Muscle layer of colon (tissue), 2 donors: ENCODE measurements around the gene PPP2R2C.

ENCODE experiments used
- H3K27ac ChIP-seq: one replicate; pipeline ENCODE4 v1.7.0; 2013; ENCODE audit warnings: low read depth, mild to moderate bottlenecking, low read length, moderate library complexity
- H3K27me3 ChIP-seq, 2 donors: one replicate each; pipeline ENCODE4 v1.7.0; 2013; ENCODE audit warnings: low read length in 2 of 2, mild to moderate bottlenecking in 2 of 2; ENCODE audit not compliant: insufficient read depth in 2 of 2, control insufficient read depth in 1 of 2
- H3K36me3 ChIP-seq: one replicate; pipeline ENCODE4 v1.7.0; 2013; ENCODE audit warnings: mild to moderate bottlenecking, low read length; ENCODE audit not compliant: insufficient read depth
- H3K4me1 ChIP-seq: one replicate; pipeline ENCODE4 v1.7.0; 2013; ENCODE audit warnings: mild to moderate bottlenecking, low read length; ENCODE audit not compliant: insufficient read depth
- H3K4me3 ChIP-seq, 2 donors: one replicate each; pipeline ENCODE4 v1.7.0; 2013; ENCODE audit warnings: low read length in 2 of 2, low read depth in 1 of 2, mild to moderate bottlenecking in 1 of 2, moderate library complexity in 1 of 2
- H3K9ac ChIP-seq: one replicate; pipeline ENCODE4 v1.7.0; 2013; ENCODE audit warnings: low read length
- H3K9me3 ChIP-seq: one replicate; pipeline ENCODE4 v1.7.0; 2013; ENCODE audit warnings: mild to moderate bottlenecking, low read length
- donor health status: abdominal sarcoma.
- donor health status: Adenocarcinoma of cecum.

The PPP2R2C gene

DNA sequence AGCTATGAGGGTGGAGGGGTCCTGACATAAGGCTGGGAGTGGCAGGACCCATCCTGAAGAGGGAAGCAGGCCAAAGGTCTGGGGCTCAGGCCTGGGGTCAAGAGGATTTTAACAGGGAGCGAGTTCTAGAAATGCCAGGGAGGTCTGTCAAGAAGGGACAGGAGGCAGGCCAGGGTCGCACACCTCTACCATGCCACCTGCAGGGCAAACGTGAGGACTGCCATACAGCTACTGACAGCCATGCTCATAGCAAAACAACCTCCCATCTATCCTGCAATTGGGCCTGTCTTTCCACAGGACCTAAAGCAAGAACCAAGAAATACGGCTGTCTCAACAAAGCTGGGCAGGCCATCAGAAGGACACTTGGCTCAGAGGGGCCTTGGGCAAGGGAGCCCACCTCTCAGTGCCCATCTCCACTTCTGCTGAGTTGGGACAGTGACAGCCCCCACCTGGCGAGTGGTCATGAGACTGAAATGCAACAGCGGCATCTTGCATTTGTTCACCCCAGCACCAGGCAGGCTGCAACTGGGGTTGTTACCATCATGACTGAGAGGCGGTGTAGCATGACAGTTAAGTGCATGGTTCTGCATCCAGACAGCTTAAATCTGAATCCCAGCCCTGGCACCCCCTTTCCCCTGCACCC is 110.0 kb downstream of the PPP2R2C start:
- peaks cover 0 to under 1% of the 10 kb centered on the region in 2 donors for H3K27me3 ChIP-seq
- no peaks in the 10 kb centered on the region for H3K4me1 ChIP-seq
- H3K4me3 ChIP-seq, result no peak overlapping the region
- H3K9ac ChIP-seq, result no peak overlapping the region
- no peaks in the 10 kb centered on the region for H3K36me3 ChIP-seq
- no peak overlapping the region for H3K27ac ChIP-seq
- H3K9me3 ChIP-seq, result no peaks in the 10 kb centered on the region

- H3K9me3 ChIP-seq, result no peaks in the 10 kb centered on the region
- no peak overlapping the region for H3K27ac ChIP-seq
- no peak overlapping the region for H3K9ac ChIP-seq
- no peaks in the 10 kb centered on the region for H3K36me3 ChIP-seq
- H3K4me3 ChIP-seq, result no peak overlapping the region
- no peaks in the 10 kb centered on the region for H3K27me3 ChIP-seq
- H3K4me1 ChIP-seq, result no peaks in the 10 kb centered on the region
These were observed 111.2 kb downstream of the PPP2R2C start for GRCh38 chr4:6361076-6361784.

- no peaks in the 10 kb centered on the region for H3K4me1 ChIP-seq
- no peaks in the 10 kb centered on the region for H3K36me3 ChIP-seq
- H3K4me3 ChIP-seq, result no peak overlapping the region
- no peaks in the 10 kb centered on the region for H3K9me3 ChIP-seq
- no peak overlapping the region for H3K27ac ChIP-seq
- H3K27me3 ChIP-seq, result no peaks in the 10 kb centered on the region
- H3K9ac ChIP-seq, result no peak overlapping the region
These were observed 112.0 kb downstream of the PPP2R2C start for GRCh38 chr4:6360385-6360784.

DNA sequence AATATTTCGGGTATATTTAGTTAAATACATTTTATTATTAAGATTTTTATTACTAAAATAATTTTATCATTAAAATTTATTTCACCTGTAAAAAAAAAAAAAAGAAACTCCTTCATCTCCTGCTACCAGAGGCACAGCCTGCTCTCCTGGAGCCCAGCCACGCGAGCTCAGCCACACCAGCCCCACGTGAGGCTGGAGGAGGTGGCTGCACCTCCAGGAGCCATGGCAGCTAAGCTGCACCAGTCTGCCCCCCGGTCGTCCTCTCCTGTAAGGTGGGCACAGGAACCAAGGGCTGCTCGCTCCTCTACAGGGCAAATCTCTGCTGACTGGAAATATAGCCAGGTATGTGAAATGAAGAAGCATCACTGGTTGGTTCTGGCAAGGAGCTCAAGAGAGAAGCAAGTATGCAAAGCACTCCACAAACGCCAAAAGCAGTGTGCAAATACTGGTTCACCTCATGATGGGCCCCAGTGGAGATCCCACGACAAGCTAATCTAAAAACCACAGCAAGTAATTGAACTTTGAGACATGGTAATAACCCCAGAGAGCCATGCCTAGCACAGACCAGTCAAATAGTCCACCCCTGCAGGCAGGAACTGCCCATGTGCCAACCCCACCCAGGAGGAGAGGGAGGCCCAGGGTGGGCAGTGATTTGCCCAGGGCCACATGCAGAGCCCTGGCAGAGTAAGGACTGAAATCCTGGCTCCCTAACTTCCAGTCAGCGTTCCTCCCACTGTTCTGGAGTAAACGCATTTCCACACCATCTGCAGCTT is 112.7 kb downstream of the PPP2R2C start:
- Histone ChIP-seq H3K9ac (no peak overlapping the region), H3K4me1 (no peaks in the 10 kb centered on the region), H3K27me3 (no peaks in the 10 kb centered on the region), H3K27ac (no peak overlapping the region), H3K4me3 (no peak overlapping the region), H3K36me3 (no peaks in the 10 kb centered on the region), H3K9me3 (no peaks in the 10 kb centered on the region)

DNA sequence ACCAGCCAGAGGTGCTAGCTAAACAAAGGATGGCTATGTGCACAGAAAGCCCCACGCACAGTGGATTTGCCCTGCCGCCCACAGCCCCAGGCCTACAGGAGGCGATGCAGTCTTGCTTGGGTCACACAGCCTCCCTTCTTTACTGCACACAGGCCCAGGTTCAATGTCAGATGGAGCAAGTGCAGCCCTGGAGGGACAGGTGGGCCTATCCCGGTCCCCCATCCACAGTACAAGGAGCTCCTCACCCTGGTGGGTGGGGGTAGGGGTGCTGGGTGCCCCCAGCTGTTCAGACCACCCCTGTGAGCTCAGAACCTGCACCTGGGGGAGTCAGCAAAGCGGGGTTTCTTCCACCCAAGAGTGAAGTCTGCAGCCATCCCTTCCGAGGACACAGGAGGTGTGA is 114.9 kb downstream of the PPP2R2C start:
- Histone ChIP-seq H3K27ac (no peak overlapping the region), H3K9ac (no peak overlapping the region), H3K4me3 (no peak overlapping the region), H3K36me3 (no peaks in the 10 kb centered on the region), H3K27me3 (no peaks in the 10 kb centered on the region), H3K4me1 (no peaks in the 10 kb centered on the region), H3K9me3 (no peaks in the 10 kb centered on the region)

DNA sequence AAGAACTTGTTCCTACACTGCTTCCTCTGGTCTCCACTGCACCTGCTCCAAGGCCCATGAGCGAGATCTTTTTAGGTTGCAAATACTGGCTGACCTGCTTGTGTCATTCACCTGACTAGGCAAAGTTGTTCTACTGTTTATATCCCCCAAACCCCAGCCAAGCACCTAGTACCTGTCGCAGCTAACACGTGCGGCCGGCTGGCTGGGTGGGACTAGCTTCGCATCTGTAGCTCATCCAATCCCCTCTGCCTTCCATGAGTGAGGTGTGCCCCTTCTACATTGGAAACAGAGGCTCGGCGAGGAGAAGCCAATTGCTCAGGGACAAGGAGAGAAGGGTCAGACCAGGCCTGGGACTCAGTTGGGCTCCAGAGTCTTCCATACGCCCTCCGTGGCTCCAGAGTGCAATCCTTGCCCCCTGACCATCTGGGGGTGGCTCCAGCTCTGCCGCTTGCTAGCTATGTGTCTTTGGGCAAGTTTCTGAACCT is 116.3 kb downstream of the PPP2R2C start:
- Histone ChIP-seq H3K9me3 (no peaks in the 10 kb centered on the region), H3K4me3 (no peak overlapping the region), H3K9ac (no peak overlapping the region), H3K27me3 (no peaks in the 10 kb centered on the region), H3K27ac (no peak overlapping the region), H3K36me3 (no peaks in the 10 kb centered on the region), H3K4me1 (no peaks in the 10 kb centered on the region)

- H3K36me3 ChIP-seq, result no peaks in the 10 kb centered on the region
- H3K27ac ChIP-seq, result no peak overlapping the region
- H3K27me3 ChIP-seq, result no peaks in the 10 kb centered on the region
- H3K4me1 ChIP-seq, result no peaks in the 10 kb centered on the region
- no peaks in the 10 kb centered on the region for H3K9me3 ChIP-seq
- no peak overlapping the region for H3K4me3 ChIP-seq
- H3K9ac ChIP-seq, result no peak overlapping the region
These were observed 117.4 kb downstream of the PPP2R2C start for GRCh38 chr4:6355052-6355451.

DNA sequence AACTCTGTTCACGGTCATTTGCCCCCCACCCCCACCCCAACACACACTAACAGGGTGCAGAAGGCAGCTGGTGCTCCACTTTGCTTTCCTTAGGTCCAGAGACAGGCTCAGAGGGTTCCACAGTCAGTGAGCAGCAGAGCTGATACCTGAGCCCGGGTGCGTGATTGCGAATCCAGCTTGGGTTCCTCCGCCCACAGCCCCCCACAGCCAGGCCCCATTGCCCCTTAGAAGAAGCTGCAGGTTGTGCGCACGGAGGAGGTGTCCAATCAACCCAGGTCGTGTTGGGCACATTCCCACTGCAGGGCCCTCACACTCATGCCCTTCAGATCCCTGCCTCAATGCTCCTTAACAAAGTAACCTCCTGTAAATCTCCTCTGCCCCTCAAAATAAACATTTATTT is 117.8 kb downstream of the PPP2R2C start:
- Histone ChIP-seq H3K9me3 (no peaks in the 10 kb centered on the region), H3K9ac (no peak overlapping the region), H3K4me1 (no peaks in the 10 kb centered on the region), H3K27me3 (no peaks in the 10 kb centered on the region), H3K4me3 (no peak overlapping the region), H3K36me3 (no peaks in the 10 kb centered on the region), H3K27ac (no peak overlapping the region)

- no peak overlapping the region for H3K4me3 ChIP-seq
- no peak overlapping the region for H3K9ac ChIP-seq
- H3K36me3 ChIP-seq, result no peaks in the 10 kb centered on the region
- no peak overlapping the region for H3K27ac ChIP-seq
- H3K9me3 ChIP-seq, result no peaks in the 10 kb centered on the region
- H3K4me1 ChIP-seq, result no peaks in the 10 kb centered on the region
- no peaks in the 10 kb centered on the region for H3K27me3 ChIP-seq
These were observed 118.3 kb downstream of the PPP2R2C start for GRCh38 chr4:6354119-6354518.

DNA sequence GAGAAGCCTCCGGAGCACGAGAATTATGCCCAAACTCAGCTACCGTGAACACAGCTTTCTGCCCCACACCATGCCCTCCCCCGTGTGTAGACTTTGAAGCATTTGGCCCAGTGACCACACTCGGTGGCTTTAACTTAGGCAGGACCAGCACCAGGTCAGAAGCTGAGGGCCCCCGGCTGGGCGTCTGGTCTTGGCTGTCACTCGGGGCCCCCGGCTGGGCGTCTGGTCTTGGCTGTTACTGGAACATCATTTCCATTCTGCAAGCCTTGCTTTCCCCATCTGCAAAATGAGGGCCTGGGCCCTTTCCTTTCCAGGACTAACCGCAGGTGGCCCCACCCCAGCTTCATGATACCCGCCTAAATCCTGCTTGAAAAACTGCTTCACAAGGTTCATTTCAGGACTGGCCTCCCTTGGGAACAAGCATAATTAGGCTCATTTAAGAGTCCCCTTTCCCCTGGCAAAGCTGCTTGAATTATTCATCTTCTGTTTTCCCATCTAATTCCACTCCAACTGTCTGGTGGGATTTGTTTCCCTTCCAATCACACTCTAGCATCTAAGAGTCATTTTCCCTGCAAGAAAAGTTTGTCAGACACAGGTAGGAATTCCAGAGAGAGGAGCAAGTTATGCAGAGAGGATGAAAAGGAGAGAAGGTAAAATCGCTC is 120.3 kb downstream of the PPP2R2C start:
- Histone ChIP-seq H3K4me1 (no peaks in the 10 kb centered on the region), H3K36me3 (no peaks in the 10 kb centered on the region), H3K9me3 (no peaks in the 10 kb centered on the region), H3K27me3 (no peaks in the 10 kb centered on the region), H3K27ac (no peak overlapping the region), H3K9ac (no peak overlapping the region), H3K4me3 (no peak overlapping the region)

- Histone ChIP-seq H3K9me3 (no peaks in the 10 kb centered on the region), H3K4me3 (no peak overlapping the region), H3K9ac (no peak overlapping the region), H3K27me3 (no peaks in the 10 kb centered on the region), H3K4me1 (no peaks in the 10 kb centered on the region), H3K36me3 (no peaks in the 10 kb centered on the region), H3K27ac (no peak overlapping the region)
These were observed 121.0 kb downstream of the PPP2R2C start for GRCh38 chr4:6351246-6352000.
